Hepatocyte (in vitro differentiated cells): ENCODE data around the gene AKAP13. TPM values are rescaled to one million over a fixed set of nuclear protein-coding genes. Genes with fewer than 3 reads are reported as not detected.

ENCODE experiments used
- DNase-seq: peaks from one replicate; pipeline ENCODE4 v3.0.0-alpha.2; 2016; ENCODE audit warnings: low spot score
- H2AFZ ChIP-seq: fragments of 200-600 bp; sonication (generic); 2 replicates; pipeline ENCODE4 v1.6.0; 2016; ENCODE audit warnings: antibody characterized with exemption, mild to moderate bottlenecking
- H3K27ac ChIP-seq: fragments of 200-600 bp; sonication (generic); 2 replicates; pipeline ENCODE4 v1.5.1; 2016; ENCODE audit warnings: mild to moderate bottlenecking
- H3K27me3 ChIP-seq: fragments of 200-600 bp; sonication (generic); 2 replicates; pipeline ENCODE4 v1.6.1; 2016
- H3K36me3 ChIP-seq: fragments of 200-600 bp; sonication (generic); replicated peaks from 2 replicates; pipeline ENCODE4 v1.5.1; 2016; ENCODE audit warnings: low read depth; ENCODE audit not compliant: insufficient read depth
- H3K4me1 ChIP-seq: fragments of 200-600 bp; sonication (generic); 2 replicates; pipeline ENCODE4 v1.5.1; 2016; ENCODE audit warnings: mild to moderate bottlenecking, moderate library complexity; ENCODE audit not compliant: insufficient read depth
- H3K4me2 ChIP-seq: fragments of 200-600 bp; sonication (generic); 2 replicates; pipeline ENCODE4 v1.6.0; 2016
- H3K4me3 ChIP-seq: fragments of 200-600 bp; sonication (generic); 2 replicates; pipeline ENCODE4 v1.5.1; 2016; ENCODE audit warnings: mild to moderate bottlenecking
- H3K79me2 ChIP-seq: fragments of 200-600 bp; sonication (generic); 2 replicates; pipeline ENCODE4 v1.6.0; 2017; ENCODE audit warnings: mild to moderate bottlenecking
- H3K9me2 ChIP-seq: fragments of 200-600 bp; sonication (generic); replicated peaks from 2 replicates; pipeline ENCODE4 v1.6.0; 2017; ENCODE audit warnings: mild to moderate bottlenecking; ENCODE audit not compliant: insufficient read depth
- H3K9me3 ChIP-seq: fragments of 200-600 bp; sonication (generic); 2 replicates; pipeline ENCODE4 v1.5.1; 2016; ENCODE audit warnings: low read depth, mild to moderate bottlenecking
- H4K20me1 ChIP-seq: fragments of 200-600 bp; sonication (generic); 2 replicates; pipeline ENCODE4 v1.6.0; 2016; ENCODE audit warnings: mild to moderate bottlenecking; ENCODE audit not compliant: insufficient read depth, poor library complexity, severe bottlenecking
- EZH2 ChIP-seq: fragments of 200-600 bp; sonication (generic); IDR thresholded peaks from 2 replicates; pipeline ENCODE4 v1.6.1; 2016; ENCODE audit warnings: antibody characterized with exemption, mild to moderate bottlenecking, borderline replicate concordance
- EZH2phosphoT487 ChIP-seq: fragments of 200-600 bp; sonication (generic); IDR thresholded peaks from one replicate; pipeline ENCODE4 v1.6.1; 2018; ENCODE audit warnings: antibody characterized with exemption, mild to moderate bottlenecking, low read depth, moderate library complexity; ENCODE audit not compliant: unreplicated experiment, severe bottlenecking
- WGBS: methylation state at CpG from one replicate; pipeline ENCODE4 v1.1.6; 2016; ENCODE audit warnings: low lambda C conversion rate; ENCODE audit errors: missing lambda C conversion rate; 5-methylcytosine and 5-hydroxymethylcytosine counted together
- polyA plus RNA-seq: library from polyadenylated mRNA; unstranded; fragments of >200 nt; fragmentation: Nextera tagmentation; extraction: Ambion mirVana; gene quantifications from 2 replicates; pipeline ENCODE4 v1.2.1, GENCODE V29; 2016
- total RNA-seq: library from RNA; depleted of rRNA; stranded (reverse); fragments of >200 nt; gene quantifications from 2 replicates; pipeline ENCODE4 v1.2.3, GENCODE V29; 2014
- TF ChIP-seq, protein P1 (sequence below): fragments of 200-600 bp; sonication (generic); IDR thresholded peaks from 2 replicates; pipeline ENCODE4 v1.5.1; 2016; ENCODE audit warnings: antibody characterized with exemption, mild to moderate bottlenecking; ENCODE audit not compliant: poor library complexity

Gene AKAP13
- total and polyA plus RNA-seq, 2 experiments from 2014 or later, result 55.6 to 80.9 TPM

DNA sequence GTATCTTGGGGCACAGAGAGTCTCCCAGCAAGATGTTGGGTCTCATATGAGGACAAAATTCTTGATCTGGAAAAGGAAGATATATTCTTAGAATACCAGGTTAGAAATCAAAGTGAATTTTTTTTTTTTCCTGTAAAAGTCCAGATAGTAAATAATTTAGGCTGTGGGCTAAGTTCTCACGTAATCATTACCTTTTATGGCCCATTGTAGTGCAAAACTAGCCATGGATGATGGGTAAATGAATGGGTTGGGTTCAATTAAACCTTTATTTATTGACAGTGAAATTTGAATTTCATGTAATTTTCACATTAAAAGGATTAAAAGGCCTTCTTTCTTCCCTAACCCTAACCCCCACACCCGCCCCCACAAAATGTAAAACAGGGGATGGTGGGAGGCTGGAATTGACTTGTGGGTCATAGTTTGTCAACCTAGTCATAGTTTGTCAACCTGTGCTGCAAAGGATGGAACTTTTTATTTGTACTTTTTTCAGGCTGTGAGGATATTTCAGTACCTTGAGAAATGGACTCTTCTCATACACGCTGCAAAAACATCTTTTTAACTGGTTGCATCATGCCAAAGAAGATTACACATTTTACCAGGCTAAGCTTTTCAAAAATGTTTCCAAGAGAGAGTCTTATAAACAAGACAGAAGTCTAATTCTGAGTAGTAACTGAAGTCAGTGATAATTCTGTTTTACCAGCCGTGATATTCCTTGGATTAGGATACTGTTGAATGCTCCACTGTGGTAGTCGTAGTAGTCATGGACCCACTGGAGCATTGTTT, 138.8 kb downstream of the AKAP13 start:
- Histone ChIP-seq H2AFZ (no peak overlapping the region), H3K9me2 (no peaks in the 10 kb centered on the region), H3K9me3 (no peaks in the 10 kb centered on the region), H3K27me3 (no peaks in the 10 kb centered on the region), H3K4me3 (no peak overlapping the region), H4K20me1 (peaks cover 3% of the 10 kb centered on the region), H3K79me2 (peaks cover 62% of the 10 kb centered on the region), H3K36me3 (no peaks in the 10 kb centered on the region), H3K4me1 (peaks cover 14% of the 10 kb centered on the region), H3K4me2 (no peak overlapping the region), H3K27ac (no peak overlapping the region)
- no peak for DNase-seq
- WGBS, result 58% methylated on average over 5 of the region's 5 CpGs
- TF ChIP-seq, protein P1, sequence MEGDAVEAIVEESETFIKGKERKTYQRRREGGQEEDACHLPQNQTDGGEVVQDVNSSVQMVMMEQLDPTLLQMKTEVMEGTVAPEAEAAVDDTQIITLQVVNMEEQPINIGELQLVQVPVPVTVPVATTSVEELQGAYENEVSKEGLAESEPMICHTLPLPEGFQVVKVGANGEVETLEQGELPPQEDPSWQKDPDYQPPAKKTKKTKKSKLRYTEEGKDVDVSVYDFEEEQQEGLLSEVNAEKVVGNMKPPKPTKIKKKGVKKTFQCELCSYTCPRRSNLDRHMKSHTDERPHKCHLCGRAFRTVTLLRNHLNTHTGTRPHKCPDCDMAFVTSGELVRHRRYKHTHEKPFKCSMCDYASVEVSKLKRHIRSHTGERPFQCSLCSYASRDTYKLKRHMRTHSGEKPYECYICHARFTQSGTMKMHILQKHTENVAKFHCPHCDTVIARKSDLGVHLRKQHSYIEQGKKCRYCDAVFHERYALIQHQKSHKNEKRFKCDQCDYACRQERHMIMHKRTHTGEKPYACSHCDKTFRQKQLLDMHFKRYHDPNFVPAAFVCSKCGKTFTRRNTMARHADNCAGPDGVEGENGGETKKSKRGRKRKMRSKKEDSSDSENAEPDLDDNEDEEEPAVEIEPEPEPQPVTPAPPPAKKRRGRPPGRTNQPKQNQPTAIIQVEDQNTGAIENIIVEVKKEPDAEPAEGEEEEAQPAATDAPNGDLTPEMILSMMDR, result no peak

DNA sequence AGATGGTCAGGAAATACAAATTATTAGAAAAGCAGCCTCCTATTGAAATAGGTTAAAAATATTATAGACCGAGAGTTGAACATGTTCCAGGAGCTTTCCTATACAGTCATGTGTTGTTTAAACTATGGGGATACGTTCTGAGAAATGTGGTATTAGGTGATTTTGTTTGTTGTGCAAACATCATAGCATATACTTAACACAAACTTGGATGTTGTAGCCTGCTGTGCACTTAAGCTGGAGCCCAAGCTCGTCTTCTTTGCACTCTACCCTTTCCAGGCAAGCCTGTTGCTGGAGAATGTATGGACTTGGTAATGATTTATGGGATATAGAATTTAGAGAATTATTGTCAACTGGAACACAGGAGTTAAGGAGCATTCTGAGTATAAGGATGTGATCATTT, 140.2 kb downstream of the AKAP13 start:
- Histone ChIP-seq H4K20me1 (peaks cover 3% of the 10 kb centered on the region), H3K4me3 (no peak overlapping the region), H3K4me1 (peaks cover 14% of the 10 kb centered on the region), H2AFZ (no peak overlapping the region), H3K36me3 (no peaks in the 10 kb centered on the region), H3K9me3 (no peaks in the 10 kb centered on the region), H3K27me3 (no peaks in the 10 kb centered on the region), H3K27ac (no peak overlapping the region), H3K9me2 (no peaks in the 10 kb centered on the region), H3K79me2 (peaks cover 62% of the 10 kb centered on the region), H3K4me2 (no peak overlapping the region)
- DNase-seq, result no peak
- 48% methylated on average over 3 of the region's 3 CpGs for WGBS
- TF ChIP-seq, protein P1, result no peak
- TF ChIP-seq EZH2phosphoT487 (no peak), EZH2 (no peak)

DNA sequence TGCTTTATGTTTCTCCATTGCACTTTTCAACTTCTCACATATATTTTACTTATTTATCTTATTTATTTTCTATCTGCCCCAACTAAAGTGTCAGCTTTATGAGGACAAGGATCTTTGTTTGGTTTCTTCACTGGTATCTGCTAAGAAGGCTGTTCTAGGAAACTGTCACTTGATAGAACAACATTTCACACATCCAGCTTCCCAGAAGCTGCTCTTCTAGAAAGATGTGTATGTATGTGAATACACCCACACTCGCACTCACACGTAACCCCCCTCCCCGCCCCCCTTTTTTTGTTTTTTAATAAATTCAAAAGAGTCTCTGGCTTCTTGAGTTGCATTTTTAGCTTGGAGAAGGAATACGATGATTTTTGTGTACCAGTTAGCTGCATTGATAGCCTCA, 143.1 kb downstream of the AKAP13 start:
- peaks cover 36% of the 10 kb centered on the region for H3K79me2 ChIP-seq
- H3K36me3 ChIP-seq, result no peaks in the 10 kb centered on the region
- no peak overlapping the region for H2AFZ ChIP-seq
- H3K9me3 ChIP-seq, result no peaks in the 10 kb centered on the region
- H4K20me1 ChIP-seq, result no peaks in the 10 kb centered on the region
- no peaks in the 10 kb centered on the region for H3K9me2 ChIP-seq
- 93% methylated on average over 4 of the region's 4 CpGs for WGBS
- no peak for DNase-seq
- H3K4me3 ChIP-seq, result no peak overlapping the region
- no peak overlapping the region for H3K27ac ChIP-seq
- peaks cover 14% of the 10 kb centered on the region for H3K4me1 ChIP-seq
- no peak overlapping the region for H3K4me2 ChIP-seq
- TF ChIP-seq EZH2 (no peak), EZH2phosphoT487 (no peak)
- TF ChIP-seq, protein P1, result no peak
- H3K27me3 ChIP-seq, result no peaks in the 10 kb centered on the region

DNA sequence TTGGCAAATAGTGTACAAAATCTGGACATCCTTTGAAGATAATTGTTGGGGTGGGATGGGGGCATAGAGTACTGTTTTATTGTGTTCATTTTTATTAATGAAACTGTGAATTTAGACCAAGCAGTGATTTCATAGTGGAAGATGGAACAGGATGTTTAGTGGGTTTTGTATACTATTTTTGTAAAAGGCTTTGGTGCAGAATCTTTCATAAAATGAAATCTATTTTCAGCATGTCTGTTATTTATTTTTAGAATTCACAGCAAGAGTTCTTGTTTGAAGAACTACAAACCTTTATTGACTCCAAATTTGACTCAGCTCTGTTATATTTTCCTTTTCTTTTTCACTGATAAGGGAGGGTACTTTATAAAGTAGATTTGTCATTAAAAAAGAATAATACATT, 145.4 kb downstream of the AKAP13 start:
- Histone ChIP-seq H3K27ac (no peak overlapping the region), H2AFZ (no peak overlapping the region), H3K4me3 (no peak overlapping the region), H4K20me1 (no peaks in the 10 kb centered on the region), H3K9me3 (no peaks in the 10 kb centered on the region), H3K27me3 (no peaks in the 10 kb centered on the region), H3K36me3 (no peaks in the 10 kb centered on the region), H3K4me1 (peaks cover 3% of the 10 kb centered on the region), H3K9me2 (no peaks in the 10 kb centered on the region), H3K4me2 (no peak overlapping the region), H3K79me2 (peaks cover 37% of the 10 kb centered on the region)
- no peak for DNase-seq
- TF ChIP-seq EZH2phosphoT487, result no peak
- no peak for TF ChIP-seq EZH2
- TF ChIP-seq, protein P1, result no peak
